GM23248 (cell line): ENCODE data around the gene RBM47.

Experiments
- EZH2 ChIP-seq: fragments of 200-600 bp; sonication (generic); IDR thresholded peaks from 2 replicates; pipeline ENCODE4 v1.6.1; 2018; ENCODE audit warnings: antibody characterized with exemption, mild to moderate bottlenecking; ENCODE audit not compliant: insufficient read depth, poor library complexity, severe bottlenecking
- EZH2phosphoT487 ChIP-seq: fragments of 200-600 bp; sonication (generic); IDR thresholded peaks from 2 replicates; pipeline ENCODE4 v1.6.1; 2018; ENCODE audit warnings: antibody characterized with exemption, moderate library complexity, mild to moderate bottlenecking, low read depth; ENCODE audit not compliant: insufficient read depth

GRCh38 chr4:40502220-40502619 lies 127.4 kb downstream of the RBM47 start:
- TF ChIP-seq EZH2 (no peak), EZH2phosphoT487 (no peak)
